Type B pancreatic cell (in vitro differentiated cells): ENCODE results near the gene CFDP1. TPM values are rescaled to one million over a fixed set of nuclear protein-coding genes. Genes with fewer than 3 reads are reported as not detected.

Experiments used
- DNase-seq: peaks from one replicate; pipeline ENCODE4 v3.0.0; 2021; ENCODE audit warnings: mixed read lengths; ENCODE audit not compliant: unreplicated experiment; ENCODE audit errors: extremely low spot score
- H3K27ac Mint-ChIP-seq: 2 replicates; pipeline ENCODE4 v1.8.0; 2021; ENCODE audit warnings: mild to moderate bottlenecking, mixed read lengths
- H3K27me3 Mint-ChIP-seq: 2 replicates; pipeline ENCODE4 v1.8.0; 2021; ENCODE audit warnings: mixed read lengths
- H3K36me3 Mint-ChIP-seq: 2 replicates; pipeline ENCODE4 v1.8.0; 2021; ENCODE audit warnings: mixed read lengths
- H3K4me1 Mint-ChIP-seq: one replicate; pipeline ENCODE4 v1.8.0; 2021; ENCODE audit warnings: mixed read lengths; ENCODE audit not compliant: unreplicated experiment
- H3K4me3 Mint-ChIP-seq: 2 replicates; pipeline ENCODE4 v1.8.0; 2021; ENCODE audit warnings: mild to moderate bottlenecking, mixed read lengths
- H3K9me3 Mint-ChIP-seq: 2 replicates; pipeline ENCODE4 v1.8.0; 2021; ENCODE audit warnings: mixed read lengths
- total RNA-seq: library from RNA; stranded (reverse); gene quantifications from 2 replicates; pipeline ENCODE4 v1.2.1, GENCODE V29; 2021; ENCODE audit warnings: low replicate concordance
- TF ChIP-seq, protein P1 (sequence below): fragments of 200-600 bp; sonication (generic); conservative IDR thresholded peaks from 2 replicates; pipeline ENCODE4 v1.5.0; 2021; ENCODE audit warnings: antibody characterized with exemption, mild to moderate bottlenecking

CFDP1 gene
- total RNA-seq, 1 donor from 2014 or later: 84.9 TPM

DNA sequence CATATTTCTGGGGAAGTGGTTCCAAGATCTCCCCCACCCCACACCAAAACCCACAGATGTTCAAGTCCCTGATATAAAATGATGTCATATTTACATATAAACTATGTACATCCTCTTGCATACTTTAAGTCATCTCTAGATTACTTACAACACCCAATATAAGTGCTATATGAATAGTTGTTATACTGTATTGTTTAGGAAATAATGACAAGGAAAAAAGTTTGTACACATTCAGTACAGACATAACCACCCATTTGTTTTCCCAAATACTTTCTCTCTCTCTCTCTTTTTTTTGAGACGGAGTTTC is 11.5 kb downstream of the CFDP1 start:
- DNase-seq: no peak
- Mint-ChIP-seq H3K4me3 (peak overlapping the region; percentile 61), H3K27me3 (no peaks in the 10 kb centered on the region), H3K36me3 (peaks cover 7% of the 10 kb centered on the region), H3K9me3 (peaks cover 6% of the 10 kb centered on the region), H3K27ac (peak overlapping the region; percentile 77), H3K4me1 (peaks cover 31% of the 10 kb centered on the region)
- TF ChIP-seq, protein P1, sequence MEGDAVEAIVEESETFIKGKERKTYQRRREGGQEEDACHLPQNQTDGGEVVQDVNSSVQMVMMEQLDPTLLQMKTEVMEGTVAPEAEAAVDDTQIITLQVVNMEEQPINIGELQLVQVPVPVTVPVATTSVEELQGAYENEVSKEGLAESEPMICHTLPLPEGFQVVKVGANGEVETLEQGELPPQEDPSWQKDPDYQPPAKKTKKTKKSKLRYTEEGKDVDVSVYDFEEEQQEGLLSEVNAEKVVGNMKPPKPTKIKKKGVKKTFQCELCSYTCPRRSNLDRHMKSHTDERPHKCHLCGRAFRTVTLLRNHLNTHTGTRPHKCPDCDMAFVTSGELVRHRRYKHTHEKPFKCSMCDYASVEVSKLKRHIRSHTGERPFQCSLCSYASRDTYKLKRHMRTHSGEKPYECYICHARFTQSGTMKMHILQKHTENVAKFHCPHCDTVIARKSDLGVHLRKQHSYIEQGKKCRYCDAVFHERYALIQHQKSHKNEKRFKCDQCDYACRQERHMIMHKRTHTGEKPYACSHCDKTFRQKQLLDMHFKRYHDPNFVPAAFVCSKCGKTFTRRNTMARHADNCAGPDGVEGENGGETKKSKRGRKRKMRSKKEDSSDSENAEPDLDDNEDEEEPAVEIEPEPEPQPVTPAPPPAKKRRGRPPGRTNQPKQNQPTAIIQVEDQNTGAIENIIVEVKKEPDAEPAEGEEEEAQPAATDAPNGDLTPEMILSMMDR: no peak

DNA sequence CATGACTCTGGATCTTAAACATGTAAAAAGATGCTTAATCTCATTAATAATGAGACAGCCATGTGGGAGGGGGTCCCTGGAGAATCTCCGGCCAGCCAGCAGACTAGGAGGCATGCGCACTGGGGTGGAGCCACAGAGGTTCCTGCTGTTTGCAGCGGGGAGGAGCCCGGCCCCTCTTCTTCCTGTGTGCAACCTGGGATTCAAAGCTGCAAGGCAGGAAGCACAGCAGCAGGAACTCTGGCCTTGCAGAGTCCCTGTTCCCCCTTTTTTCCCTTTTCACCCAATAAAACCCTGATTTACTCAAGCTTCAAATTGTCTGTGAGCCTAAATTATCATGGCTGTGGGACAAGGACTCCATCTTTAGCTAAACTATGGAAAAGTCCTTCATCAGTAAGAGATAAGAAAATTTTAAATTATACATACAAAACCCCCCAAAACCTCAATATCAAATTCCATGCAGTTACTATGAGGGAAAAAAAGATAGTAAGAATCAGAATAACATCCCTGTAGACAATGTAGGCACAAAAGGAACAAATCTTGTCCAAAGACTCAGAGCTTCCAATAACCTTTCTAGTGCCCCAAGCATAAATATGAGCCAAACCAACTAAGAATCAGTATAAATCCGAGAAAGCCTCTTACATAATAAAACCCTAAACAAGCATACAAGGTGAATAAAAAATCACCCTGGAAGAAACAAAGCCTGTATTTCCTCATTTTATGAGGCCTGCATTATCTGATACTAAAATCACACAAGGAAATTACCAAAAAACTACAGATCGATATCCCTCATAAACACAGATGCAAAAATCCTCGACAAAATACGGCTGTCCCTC is 12.1 kb downstream of the CFDP1 start:
- TF ChIP-seq, protein P1: no peak
- DNase-seq: peak; percentile 75
- H3K27ac Mint-ChIP-seq: peak overlapping the region; percentile 77
- H3K4me1 Mint-ChIP-seq: peaks cover 31% of the 10 kb centered on the region
- H3K9me3 Mint-ChIP-seq: peaks cover 6% of the 10 kb centered on the region
- peaks cover 7% of the 10 kb centered on the region for H3K36me3 Mint-ChIP-seq
- H3K4me3 Mint-ChIP-seq: peak overlapping the region; percentile 61
- no peaks in the 10 kb centered on the region for H3K27me3 Mint-ChIP-seq

DNA sequence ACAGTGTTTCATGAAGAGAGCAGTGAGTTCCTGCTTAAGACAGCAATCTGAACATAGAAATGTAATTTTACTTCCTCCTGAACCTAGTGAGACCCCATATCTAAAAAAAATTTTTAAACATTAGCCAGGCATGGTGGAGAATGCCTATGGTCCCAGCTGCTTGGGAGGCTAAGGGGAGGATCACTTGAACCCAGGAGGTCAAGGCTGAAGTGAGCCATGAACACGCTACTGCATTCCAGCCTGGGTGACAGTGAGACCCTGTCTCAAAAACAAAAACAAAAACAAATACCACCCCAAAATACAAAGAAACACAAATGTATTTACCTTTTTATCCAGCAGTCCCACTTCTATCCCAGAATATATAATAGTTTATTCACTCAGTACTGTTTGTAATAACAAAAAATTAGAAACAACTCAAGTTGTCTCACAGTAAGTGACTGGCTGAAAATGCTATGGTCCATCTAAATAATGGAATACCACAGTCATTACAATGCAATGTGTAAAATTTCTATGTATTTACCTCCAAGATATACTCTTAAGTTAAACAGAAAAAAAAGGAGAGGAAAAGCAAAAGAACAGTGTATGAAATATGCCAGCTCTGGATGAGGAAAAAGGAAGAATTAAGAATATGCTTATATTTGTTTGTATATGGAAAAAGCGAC is 16.3 kb downstream of the CFDP1 start:
- peak overlapping the region; percentile 15 for H3K27ac Mint-ChIP-seq
- H3K4me1 Mint-ChIP-seq: peaks cover 27% of the 10 kb centered on the region
- no peak overlapping the region for H3K4me3 Mint-ChIP-seq
- DNase-seq: no peak
- TF ChIP-seq, protein P1: no peak
- peaks cover 9% of the 10 kb centered on the region for H3K36me3 Mint-ChIP-seq
- peaks cover 6% of the 10 kb centered on the region for H3K9me3 Mint-ChIP-seq
- H3K27me3 Mint-ChIP-seq: no peaks in the 10 kb centered on the region

DNA sequence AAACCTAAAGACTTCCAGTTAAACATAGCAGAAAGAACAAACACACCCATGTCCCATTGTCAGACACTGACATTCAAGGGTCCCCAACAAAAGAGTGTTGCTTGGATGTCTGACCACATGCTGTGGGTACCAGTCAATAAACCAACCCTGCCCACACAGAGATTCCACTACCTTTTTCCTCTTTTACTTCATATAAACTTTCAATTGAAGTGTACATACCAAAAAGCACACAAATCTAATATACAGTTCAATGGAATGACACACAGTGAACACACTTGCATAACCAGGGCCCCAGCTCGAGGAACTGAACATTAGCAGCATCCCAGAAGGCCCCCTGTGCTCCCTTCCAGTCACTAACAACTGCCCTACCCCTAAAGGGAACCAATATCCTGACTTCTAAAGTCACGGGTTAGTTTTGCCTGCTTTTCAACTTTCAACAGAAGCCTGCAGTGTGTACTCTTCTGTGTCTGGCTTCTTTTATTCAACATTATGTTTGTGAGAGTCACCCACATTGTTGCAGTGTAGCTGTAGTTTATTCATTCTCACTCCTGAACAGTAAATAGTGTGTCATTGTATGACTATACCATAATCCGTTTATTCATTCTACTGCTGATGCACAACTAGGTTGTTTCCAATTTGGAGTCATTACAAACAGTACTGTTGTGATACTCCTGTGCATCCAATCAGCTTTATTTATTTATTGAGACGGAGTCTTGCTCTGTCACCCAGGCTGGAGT is 18.0 kb downstream of the CFDP1 start:
- Mint-ChIP-seq H3K27me3 (no peaks in the 10 kb centered on the region), H3K4me1 (peaks cover 12% of the 10 kb centered on the region), H3K36me3 (peaks cover 9% of the 10 kb centered on the region), H3K4me3 (no peak overlapping the region), H3K9me3 (peaks cover 6% of the 10 kb centered on the region), H3K27ac (no peak overlapping the region)
- TF ChIP-seq, protein P1: no peak
- DNase-seq: no peak

DNA sequence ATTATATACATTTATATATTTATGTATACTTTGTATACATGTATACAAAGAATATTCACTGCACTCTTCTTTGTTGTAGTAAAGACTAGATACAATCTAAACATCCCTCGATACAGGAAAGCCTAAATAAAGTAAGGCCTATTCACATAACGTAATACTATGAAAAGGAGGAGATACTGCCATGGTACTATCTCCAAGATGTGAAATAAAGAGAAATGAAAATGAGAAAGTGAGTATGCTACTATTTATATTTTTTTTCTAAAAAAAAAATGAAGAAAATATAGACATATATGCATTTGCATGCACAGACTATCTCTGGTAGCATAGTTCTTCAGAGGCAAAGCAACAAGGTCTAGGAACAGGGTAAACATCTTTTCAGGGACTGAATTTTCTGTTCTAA is 19.4 kb downstream of the CFDP1 start:
- peaks cover 8% of the 10 kb centered on the region for H3K4me1 Mint-ChIP-seq
- H3K36me3 Mint-ChIP-seq: peaks cover 13% of the 10 kb centered on the region
- TF ChIP-seq, protein P1: no peak

More for the DNA sequence above, 19.4 kb downstream of the CFDP1 start:
- Mint-ChIP-seq H3K27me3 (no peaks in the 10 kb centered on the region), H3K4me3 (no peak overlapping the region), H3K9me3 (peaks cover 6% of the 10 kb centered on the region), H3K27ac (no peak overlapping the region)
- no peak for DNase-seq
